GM18868 (cell line): ENCODE measurements around the gene NUP214.
A peak's percentile ranks its signal among the peaks of the same experiment; 100 is the strongest.
"Not testable (repeated sequence)": the region's sequence is repeated elsewhere in the genome, so short reads cannot be mapped to it uniquely, and the experiment has no call there.

Source experiments
- ATAC-seq: cut with Tn5 transposase; IDR thresholded peaks from one replicate; pipeline ENCODE4 v1.9.1; 2021; ENCODE audit warnings: mild to moderate bottlenecking, moderate library complexity; ENCODE audit not compliant: unreplicated experiment

Gene NUP214

GRCh38 chr9:131227959-131228460 is 102.6 kb downstream of the NUP214 start:
- no peak for ATAC-seq

- no peak for ATAC-seq
These were observed 103.6 kb downstream of the NUP214 start for GRCh38 chr9:131228988-131229387.

- no peak for ATAC-seq
These were observed 108.2 kb downstream of the NUP214 start for GRCh38 chr9:131233556-131233955.

DNA sequence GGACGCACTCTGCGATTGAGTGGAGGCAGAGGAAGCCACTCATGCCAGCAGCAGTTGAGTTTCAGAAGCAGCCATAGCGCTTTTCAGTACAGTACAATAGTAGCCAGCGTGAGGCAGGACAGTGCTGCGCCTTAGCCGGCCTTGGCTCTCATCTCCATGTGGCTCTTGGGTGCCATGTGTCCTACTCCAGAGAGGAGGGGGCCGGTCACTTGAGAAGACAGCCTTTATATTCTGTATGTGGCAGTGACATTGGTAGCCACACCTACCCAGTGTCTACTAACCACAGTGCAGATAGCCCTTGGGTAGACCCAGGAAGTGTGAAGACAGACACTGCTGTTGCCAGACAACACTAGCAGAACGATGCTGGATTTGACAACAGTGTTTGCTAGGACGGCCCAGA is 108.6 kb downstream of the NUP214 start:
- no peak for ATAC-seq

- ATAC-seq = no peak
These were observed 109.6 kb downstream of the NUP214 start for GRCh38 chr9:131234799-131235479.

DNA sequence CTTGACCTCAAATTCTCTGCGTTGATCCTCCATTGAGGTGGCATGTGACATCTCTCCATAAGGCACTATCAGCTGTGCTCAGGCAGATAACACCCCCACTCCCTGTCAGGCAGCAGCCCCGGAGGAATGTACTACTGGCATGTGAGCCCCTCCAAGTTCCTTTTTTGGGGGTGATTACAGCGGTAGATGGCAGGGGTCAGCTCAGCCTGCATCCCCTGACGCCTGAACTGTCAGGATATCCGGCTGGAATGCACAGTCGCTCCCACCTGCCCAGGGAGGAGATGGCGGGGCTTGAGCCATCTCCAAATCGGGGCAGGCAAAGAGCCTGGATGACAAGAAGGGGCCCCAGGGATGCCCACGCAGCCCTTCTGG is 110.1 kb downstream of the NUP214 start:
- no peak for ATAC-seq

DNA sequence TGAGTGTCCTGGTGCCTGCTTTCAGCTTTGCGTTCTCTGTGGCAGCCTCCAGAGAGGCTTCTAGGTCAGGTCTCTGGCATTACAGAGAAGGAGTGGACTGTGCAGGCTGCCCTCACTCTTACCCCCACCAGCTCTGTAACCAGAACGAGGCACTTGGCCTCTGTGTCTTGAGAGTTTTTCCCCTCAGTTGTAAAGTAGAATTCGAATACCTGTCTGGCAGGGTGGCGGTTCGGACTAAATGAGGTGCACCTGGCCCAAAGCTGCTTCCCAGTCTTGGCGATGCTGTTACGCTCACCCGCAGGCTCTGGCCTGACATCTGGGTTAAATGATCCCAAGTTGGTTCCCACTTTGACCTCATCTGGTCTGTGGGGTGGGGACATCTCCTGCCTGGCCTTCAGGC is 110.8 kb downstream of the NUP214 start:
- no peak for ATAC-seq

- ATAC-seq = no peak
These were observed 111.4 kb downstream of the NUP214 start for GRCh38 chr9:131236761-131237160.

GRCh38 chr9:131237291-131237690 is 111.9 kb downstream of the NUP214 start:
- no peak for ATAC-seq

DNA sequence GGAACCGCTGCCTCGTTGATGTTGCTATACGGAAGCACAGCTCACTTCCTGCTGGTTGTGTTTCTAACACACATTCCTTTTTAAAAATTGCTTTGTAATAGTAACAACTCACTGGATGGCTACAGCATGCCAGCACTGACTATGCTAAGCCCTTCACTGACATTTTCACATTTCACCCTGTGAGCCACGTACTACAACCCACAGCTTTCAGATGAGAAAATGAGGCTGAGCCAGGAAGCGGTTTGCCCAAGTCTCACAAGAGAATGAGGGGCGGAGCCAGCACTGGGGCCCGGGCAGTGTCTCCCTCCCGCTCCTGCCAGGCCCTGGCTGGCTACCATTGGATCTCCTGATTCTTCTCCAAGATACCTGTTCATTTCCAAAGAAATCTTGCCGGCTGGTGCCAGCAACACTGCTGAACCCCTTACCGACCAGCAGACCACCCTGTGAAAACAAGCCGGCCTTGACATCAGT is 112.6 kb downstream of the NUP214 start:
- ATAC-seq = peak; percentile 84

DNA sequence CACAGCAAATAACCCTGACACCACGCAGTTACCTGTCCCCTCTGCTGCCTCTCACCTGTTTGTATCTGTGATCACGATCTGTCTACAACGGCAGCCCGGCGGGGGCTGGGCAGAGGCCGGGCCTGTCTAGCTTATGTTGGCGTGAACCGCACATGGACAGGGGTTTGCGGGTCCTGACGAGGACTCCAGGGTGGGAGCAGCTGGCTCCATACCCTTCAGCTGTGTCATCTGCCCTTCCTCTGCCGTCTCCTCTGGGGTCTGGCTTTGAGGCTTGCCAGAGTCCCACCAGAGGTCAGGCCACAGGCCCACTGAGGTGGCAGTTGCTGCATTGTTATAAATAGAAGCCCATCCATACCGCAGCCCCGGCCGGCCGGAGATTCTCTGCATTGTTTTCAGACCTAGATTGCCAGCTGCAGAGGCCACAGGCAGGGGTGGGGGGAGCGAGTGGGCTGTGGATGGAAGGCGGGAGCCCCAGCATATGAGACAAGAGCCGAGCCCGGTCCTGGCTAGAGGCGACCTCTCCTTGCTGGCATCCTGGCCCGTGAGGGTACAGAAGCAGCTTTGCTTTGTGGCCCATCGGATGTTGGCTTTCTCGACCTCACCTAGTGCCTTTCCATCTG is 113.1 kb downstream of the NUP214 start:
- peak; percentile 21 for ATAC-seq

- no peak for ATAC-seq
These were observed 114.0 kb downstream of the NUP214 start for GRCh38 chr9:131239161-131239975.

GRCh38 chr9:131240047-131240921 is 114.9 kb downstream of the NUP214 start:
- no peak for ATAC-seq

DNA sequence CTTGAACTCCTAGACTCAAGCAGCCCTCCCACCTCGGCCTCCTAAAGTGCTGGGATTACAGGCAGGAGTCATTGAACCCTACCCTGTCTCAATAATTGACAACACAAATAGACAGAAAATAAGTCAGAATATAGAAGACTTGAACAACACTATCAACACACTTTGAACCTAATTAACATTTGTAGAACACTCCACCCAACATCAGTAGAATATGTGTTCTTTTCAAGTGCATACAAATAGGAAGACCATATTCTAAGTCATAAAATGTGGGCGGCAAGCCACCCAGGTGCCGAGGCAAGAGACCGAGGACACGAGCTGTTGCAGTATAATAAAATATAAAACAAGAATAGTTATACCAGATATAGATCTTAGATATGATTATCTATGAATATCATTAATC is 118.9 kb downstream of the NUP214 start:
- not testable (repeated sequence) for ATAC-seq

- no peak for ATAC-seq
These were observed 121.2 kb downstream of the NUP214 start for GRCh38 chr9:131246618-131247017.

DNA sequence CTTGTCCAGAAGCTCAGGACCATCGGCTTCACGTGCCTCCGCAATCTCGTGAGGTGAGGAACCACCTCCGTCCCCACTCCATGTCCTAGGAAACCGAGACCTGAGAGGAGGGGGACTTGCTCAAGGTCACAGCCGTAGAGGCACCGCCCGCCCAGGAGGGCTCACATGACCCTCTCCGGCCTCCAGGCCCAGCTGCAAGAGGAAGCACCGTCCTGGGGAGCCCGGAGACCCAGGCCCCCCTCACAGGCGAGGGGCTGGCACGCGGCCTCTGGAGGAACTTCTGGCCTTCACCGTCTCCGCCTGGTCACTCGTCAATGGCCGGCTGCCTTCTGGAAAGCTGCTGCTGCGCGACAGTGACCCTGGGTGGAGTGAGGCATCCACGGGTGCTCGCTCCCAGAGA is 126.7 kb downstream of the NUP214 start:
- no peak for ATAC-seq

- ATAC-seq = peak; percentile 32
These were observed 128.6 kb downstream of the NUP214 start for GRCh38 chr9:131253891-131254491.

DNA sequence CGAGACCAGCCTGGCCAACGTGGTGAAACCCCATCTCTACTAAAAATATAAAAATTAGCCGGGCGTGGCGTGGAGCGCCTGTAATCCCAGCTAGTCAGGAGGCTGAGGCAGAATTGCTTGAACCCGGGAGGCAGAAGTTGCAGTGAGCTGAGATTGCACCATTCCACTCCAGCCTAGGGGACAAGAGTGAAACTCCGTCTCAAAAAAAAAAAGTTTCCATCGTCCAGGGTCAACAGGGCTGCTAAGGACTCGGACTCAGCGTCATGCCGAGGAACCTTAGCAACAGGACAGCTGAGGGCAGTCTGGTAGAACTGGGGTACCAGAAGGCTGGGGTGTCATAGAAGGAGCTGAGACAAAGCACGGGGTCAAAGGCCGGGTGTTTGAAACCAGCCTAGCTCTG is 129.2 kb downstream of the NUP214 start:
- no peak for ATAC-seq

- ATAC-seq = no peak
These were observed 130.4 kb downstream of the NUP214 start for GRCh38 chr9:131255676-131256197.
